Stimulated activated CD4-positive, alpha-beta T cell treated with anti-CD3 and anti-CD28 coated beads, Interleukin-15, amount 100 ng/mL, for 1 hour (primary cell): ENCODE measurements around the gene ANO1.

Source experiments
- DNase-seq, 2 donors: peaks; one replicate each; pipeline ENCODE4 v3.0.0-alpha.2; 2020; ENCODE audit warnings: low read depth in 1 of 2, low spot score in 1 of 2

The ANO1 gene

DNA sequence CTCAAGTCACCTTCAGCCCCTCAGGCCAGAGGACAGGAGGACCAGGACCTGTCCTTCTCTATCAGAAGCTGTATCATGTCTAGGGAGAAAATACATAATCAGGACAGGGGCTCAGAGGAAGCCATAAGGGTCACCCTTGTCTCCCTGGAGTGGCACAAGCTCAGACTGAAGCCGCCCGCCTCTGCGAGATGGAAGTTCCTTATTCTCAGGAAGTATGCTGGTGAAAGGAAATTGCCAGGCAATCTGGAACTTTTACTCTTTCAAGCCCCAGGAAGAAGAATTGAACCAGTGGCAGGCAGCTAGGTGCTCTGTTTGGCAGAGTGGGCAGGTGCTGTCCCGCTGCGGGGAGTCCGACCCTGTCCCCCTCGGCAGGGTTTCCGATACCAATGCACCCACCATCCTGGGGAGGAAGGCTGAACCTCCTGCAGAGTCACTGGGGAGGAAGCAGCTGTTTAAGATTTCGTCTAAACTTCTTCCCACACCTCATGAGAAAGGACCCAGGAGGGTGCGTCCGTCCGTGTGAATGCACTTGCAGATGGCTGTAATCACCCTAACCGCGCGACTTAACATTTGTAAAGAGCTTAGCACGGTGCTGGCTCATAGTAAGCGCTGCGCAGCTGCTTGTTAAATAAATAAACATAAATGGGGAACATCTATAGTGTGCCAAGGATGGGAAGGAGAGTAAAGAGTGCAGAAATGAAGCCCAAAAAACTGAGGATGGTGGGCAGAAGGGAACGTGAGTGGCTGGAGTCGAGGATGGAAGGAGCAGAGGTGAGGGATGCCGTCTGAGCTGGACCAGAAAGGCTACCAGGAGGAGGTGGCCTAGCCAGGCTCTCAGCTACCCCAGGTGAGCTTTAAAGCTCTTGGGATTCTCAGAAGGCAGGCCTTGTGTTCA, 5.0 kb upstream of the ANO1 start:
- no peak for DNase-seq

DNA sequence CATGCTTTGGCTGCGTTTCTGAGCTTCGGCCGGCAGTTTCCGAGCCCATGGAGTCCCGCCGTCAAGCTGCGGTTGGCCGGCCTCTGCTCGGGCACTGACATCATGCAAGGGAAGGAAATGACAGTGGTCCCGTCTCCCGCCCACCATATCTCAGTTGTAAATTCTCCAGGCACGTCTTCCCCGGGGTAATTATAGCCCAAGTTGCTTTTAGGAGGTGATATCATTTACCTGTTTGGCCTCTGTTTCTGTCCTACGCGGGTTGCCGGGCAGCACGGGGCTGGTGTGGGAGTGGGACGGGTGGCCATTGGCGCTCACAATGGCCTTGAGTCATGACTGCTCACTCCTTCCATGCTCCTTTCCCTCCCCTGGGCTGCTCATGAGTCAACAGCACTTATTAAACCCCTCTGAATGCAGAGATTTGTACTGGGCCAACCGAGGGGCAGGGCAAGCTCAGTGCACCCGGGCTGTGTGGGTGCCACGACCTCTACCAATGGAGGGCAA, 4.2 kb upstream of the ANO1 start:
- DNase-seq: no peak

DNA sequence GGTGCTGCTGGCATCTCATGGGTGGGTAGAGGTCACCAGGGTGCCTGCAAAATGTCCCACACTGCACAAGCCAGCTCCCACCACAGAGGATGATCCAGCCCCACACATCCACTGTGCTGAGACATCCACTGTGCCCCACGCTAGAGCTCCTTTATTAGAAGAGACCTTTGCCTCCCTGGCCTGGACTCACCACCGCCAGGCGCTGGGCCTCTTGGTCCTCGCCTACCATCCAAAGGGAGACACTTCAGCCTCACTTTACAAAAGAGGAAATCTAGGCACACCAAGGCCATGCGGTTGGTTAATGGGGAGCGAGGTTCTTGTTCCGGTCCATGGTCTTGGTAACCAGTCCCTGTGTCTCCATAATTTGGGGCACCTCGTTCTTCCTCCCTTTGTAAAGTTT, 3.4 kb upstream of the ANO1 start:
- no peak for DNase-seq

DNA sequence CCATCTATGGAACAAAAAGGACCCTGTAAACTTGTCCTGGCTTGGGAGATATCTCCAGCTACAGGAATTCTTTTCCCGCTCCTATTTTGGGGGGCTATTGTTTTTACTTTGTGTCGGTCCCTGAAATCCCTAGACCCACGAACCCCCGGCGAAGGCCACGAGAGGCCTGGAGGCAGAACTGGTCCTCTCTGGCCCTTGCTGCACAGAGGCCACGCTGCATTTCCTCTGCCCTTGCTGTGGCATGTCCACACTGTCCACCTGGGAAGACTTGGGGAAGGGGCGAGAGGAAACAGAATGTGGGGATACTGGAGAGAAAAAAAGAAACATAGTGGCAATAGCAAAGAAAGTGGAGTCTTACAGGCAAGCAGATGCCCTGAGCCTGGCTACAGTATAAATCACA, 2.3 kb upstream of the ANO1 start:
- no peak for DNase-seq

DNA sequence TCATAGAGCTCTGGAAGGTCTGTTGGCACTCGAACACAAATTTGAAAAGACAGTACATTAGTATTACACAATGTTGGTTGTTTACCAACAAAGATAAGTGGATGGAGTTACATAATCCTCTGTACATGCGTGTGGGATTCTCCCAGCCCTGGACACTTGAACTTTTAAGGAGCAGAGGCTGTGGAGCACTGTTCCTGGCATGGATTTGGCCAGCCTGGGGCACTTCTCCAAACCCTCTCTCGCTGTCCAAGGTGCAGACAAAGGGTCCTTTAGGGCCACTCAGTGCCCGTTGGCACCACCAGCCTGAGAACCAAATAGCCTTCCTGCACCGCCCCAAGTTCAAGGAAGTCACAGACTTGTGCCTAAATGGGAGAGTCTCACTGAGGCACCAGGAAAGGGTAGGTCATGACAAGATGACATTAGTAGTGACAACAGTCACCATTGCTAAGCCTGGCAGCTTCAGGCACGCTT, 1.6 kb upstream of the ANO1 start:
- no peak for DNase-seq

DNA sequence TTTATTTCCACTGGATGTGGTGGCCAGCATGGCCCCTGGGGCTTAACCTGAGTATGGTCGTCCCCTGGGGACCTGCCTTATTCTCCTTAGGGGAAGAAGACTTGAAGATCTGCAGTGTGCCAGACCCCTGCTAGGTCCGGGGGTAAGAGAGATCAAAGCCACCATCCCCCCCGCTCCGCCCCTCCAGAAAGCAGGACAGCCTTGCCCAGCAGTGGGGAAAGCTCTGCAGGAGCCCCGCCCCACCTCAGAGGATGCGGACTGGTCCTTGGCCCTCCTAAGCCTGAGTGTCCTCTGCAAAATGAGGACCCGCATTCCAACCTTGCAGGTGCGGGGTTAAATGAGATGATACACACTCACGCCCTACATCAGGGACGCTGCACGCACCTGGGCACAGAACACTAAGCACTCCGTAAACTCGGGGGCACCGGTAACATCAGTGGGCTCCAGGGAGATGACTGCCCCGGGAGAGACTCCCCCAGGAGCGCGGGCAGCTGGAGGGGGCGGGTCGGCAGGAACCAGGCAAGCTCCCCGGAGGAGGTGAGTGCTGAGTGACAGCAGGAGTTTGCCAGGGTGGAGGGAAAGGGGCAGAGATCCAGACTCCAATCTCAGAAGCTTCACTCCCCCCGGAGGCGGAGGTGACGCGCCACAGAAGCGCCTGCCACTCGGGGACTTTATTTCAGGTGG, 564 bp upstream of the ANO1 start:
- no peak for DNase-seq

DNA sequence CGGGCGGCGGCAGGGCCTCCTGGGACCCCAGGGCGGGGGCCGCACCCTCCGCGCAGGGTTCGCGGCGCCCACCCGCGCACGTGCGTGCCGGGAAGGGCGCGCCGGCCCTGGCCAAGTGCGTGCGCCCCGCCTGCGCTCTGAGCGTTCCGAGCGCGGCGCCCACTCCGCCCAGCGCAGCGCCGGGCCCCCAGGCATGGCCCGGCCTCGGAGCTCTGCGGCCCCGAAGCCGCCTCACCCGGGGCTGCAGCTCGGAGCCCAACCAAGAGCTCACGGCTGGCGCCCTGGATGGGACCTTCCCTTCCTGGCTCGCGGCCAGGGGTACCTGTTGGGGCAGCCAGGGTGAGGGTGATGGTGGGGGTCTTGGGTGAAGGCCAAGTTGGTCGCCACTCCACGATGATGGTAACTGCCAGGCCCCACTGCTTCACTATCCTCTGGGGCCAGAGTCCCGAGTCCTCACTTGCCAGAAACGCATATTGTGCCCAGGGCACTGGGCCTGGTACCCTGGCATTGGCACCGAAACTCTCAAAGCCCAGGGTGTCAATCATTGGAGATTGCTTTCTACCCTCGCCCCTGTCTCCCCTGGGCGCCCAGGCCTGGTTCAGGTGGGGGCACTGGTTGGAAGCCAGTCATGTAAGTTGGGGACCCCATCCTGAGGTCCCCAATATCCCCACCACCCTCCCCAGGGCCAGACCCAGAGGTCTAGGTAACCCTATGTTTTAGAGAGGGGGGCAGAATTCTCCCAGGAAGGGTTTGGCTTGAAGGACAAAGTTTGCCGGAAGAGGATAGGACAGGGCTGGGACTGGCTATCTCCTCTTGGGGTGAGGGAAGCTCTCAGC, 882 bp downstream of the ANO1 start:
- no peak for DNase-seq

DNA sequence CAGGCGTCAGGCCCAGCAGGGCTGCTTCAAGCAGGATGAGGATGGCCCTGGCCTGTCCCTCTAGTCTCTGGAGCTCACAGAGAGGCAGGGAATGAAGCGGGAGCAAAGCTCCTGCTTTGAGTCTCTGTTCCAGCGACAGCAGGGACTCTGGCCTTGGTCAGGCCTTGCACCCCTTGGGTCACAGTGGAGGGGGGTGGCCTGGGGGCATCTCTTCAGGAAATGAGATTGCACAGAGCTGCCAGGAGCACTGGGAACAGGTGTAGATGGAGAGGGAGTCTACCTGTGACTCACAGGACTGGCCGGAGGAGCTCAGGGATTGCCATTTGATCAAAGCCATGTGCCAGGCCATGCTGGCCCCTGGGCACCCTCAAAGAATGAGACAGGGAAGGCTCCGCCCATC, 1.6 kb downstream of the ANO1 start:
- DNase-seq: no peak

DNA sequence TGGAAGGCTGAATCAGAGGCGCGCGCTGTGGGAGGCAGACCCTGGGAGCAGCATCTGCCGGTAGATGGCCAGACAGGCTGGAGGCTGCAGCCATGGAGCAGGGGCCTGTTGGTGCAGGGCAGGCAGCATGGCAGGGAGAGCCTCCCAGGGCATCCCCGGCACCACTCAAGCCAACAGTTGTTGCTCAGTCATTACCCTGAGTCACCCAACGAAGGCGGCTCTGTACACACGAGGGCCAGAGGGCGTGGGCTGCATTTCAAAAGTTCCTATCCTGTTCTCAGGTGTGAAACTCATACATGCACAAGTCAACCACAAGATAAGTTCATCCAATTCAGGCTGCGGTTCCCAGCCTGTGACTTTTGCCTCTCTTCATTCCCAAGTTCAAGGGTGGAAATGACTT, 2.6 kb downstream of the ANO1 start:
- DNase-seq: no peak

DNA sequence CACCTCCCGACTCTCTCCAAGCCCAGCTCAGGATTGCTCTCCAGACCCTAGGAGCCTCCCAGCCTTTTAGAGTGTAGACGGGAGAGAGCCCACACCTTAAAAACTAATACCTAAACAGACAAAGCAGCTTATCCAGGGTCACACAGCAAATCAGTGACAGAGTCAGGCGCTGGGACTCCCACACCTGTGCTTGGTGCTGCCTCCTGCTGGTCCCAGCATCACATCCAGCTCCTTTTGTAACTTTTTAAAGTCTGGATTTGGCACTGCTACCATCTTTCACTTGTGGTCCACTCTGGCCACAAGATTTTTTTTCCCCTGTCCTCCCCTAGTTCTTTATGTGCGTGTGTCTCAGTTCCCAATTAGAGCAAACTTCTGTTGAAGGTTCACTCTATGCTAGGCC, 4.7 kb downstream of the ANO1 start:
- DNase-seq: no peak

DNA sequence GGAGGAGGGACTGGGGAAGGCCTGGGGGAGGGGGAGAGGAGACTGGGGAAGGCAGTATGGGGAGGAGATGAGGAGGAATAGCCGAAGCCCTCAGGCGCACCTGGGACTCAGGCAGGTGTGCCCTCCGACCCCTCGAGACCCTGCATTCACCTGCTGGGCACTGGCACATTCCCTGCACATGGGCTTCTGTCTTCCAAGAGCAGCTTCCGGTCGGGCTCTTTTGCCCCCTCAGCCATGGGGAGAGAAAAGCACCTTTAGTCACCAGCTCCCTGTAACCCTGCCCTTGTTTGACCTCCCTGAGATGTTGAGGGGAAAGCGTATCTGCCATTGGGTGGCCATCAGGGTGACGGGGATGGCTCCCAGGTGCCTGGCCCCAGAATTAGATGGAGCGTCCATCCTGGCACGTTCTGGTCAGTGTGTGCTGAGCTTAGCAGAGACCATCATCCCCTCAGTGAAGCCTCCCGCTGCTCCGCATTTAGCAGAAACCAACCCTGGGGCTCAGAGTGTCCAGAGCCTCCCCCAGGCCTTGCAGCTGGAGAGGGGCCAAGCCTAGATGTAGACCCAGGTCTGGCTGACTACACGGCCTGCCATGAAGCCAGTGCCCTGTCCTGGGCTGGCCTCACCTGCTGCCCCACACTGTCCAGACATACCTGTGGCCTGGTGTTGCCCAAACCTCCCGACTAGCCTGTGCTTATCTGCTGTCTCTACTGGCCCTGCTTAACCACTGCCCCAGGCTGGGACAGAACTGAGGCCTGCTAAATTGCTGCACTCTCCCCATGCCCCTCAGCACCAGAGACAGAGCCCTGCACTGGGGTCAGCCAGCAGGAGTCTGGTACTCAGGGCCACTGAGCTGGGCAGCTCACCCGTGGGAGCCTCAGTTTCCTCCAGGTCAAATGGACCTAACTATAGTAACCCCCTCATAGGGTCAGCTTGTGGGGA, 6.2 kb downstream of the ANO1 start:
- no peak for DNase-seq

DNA sequence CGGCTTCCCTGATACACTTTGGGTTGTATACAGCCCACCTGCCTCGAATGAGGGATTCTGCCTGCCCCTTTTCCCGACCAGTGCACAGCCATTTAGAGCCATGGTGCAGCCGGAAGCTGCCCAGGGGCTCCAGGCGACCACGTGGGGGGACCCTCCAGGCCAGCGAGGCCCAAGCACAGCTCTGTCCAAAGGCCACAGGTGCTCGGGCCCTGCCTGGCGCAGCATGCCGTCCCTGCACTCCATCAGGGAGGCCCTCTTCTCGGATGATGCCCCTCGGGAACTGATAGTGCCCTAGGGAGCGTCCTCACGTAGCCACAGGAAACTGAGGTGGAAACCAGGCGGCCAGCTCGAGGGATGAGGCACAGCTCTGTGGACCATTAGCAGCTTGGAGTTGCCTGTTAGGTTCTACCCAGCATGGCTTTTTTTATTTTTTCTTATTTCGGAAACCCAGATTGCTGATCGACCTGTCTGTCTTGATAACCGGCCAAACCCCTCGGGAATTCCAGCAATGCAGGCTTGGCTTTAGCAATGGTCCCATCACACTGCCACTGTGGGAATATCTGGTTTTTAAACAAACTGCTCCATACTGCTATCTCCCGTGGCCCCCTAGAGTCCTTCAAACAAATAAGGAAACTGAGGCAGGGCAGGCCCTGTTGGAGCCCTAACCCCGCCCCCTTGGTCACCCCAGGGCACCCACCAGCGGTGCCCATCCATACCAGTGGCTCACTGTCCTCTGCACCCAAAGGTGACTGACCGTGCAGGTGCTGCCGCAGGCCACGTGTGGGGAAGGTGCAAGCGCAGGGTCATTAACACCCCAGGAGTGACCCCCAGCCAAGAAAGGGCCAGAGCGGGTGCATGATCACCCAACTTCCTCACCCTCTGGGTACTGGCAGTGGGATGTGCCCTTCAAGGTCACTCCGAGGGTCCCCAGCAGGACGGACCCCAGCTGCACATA, 8.0 kb downstream of the ANO1 start:
- no peak for DNase-seq

DNA sequence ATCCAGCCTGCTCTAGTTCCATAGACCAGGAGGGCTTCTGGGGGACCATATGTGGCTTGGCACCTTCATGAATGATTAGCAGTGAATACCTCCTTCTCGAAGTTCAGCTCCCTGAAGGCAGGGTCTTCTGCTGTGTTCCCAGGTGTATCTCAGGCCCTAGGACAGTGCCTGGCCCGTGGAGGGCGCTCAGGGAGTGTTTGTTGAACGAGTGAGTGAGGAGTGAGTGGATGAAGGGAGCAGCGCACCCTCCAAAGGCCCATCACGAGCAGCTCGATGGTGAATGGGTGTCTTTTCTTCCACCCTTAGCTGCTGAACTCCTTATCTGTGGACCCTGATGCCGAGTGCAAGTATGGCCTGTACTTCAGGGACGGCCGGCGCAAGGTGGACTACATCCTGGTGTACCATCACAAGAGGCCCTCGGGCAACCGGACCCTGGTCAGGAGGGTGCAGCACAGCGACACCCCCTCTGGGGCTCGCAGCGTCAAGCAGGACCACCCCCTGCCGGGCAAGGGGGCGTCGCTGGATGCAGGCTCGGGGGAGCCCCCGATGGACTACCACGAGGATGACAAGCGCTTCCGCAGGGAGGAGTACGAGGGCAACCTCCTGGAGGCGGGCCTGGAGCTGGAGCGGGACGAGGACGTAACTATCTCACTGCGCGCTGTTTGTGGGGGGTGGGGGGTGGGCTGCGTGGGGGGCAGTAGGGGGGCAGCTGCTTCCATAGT, 9.5 kb downstream of the ANO1 start:
- DNase-seq: no peak

DNA sequence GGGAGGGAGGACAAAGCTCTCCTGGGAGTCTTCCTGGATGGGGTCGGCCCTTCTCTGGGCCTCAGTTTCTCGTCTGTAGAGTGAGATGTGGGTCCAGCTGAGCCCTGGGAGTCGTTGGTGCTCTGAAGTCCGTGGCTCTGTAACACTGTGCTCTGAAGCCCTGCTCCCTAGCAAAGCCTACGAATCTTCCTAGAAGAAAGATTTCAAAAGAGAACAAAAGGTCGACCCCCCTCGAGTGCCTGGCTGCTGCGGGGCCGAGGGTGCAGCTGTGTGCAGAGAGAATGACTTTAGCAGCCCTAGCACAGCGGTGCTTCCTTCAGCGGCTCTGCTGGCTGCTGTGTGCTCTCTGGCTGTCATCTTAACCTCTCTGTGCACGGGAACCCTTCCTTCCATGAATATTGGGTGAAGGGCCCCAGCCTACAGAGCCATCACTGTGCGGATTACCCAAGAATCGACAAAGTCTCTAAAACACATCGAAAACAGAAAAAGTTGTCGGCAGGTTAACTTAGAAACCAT, 10.7 kb downstream of the ANO1 start:
- no peak for DNase-seq

DNA sequence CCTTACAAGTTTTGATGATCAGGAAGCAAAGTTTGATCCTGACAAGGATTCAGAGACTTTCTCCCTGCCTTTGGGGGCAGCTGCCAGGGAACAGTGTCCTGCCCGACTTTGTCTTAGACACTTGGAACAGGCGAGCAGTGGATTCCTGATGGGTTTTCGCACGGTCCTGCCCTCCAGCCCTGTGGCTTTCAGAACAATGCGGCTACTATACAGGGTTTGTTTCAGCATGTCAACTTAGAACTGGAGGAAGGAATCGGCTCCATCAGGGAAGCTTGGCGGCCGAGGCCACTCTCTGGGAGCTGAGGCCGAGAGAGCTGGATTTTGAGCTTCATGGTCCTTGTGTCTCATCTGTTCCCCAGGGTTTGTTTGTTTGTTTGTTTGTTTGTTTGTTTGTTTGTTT, 11.5 kb downstream of the ANO1 start:
- DNase-seq: no peak

DNA sequence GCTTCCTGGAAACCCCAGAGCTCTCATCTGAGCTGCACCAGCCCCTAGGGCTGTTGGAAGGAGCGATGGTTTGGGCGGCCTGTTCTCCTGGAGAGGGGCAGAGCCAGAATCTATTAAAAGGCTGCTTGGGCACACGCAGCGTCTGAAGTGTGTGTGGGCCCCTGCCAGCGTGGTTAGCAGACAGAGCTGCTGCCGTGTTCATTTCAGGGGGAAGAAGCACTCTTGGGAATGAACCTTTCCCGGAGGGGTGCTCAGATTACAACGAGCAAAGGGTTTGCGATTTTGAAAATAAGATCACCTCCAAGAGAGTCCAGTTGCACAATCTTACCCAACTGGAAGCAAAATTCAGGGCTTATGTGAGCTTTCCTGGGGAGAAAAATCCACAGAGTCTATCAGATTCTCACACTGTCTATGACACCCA, 12.9 kb downstream of the ANO1 start:
- DNase-seq: no peak

DNA sequence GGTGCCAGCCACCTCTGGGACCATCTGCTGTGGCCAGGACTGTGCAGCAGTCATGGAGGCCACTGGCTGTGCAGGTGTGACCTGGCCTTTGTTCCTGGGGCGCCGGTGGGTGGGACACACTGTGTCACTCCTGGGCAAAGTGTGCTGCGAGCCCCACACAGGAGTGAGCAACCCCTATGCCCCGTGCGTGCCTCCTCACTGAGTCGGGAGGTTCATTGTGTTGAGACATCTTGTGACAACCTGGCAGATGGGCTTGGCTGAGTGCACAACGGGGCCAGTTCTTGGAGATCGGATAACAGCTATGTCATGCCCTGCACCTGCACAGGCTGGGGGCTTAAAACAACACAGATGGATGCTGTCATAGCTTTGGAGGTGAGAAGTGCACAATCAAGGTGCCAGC, 13.5 kb downstream of the ANO1 start:
- DNase-seq: no peak

DNA sequence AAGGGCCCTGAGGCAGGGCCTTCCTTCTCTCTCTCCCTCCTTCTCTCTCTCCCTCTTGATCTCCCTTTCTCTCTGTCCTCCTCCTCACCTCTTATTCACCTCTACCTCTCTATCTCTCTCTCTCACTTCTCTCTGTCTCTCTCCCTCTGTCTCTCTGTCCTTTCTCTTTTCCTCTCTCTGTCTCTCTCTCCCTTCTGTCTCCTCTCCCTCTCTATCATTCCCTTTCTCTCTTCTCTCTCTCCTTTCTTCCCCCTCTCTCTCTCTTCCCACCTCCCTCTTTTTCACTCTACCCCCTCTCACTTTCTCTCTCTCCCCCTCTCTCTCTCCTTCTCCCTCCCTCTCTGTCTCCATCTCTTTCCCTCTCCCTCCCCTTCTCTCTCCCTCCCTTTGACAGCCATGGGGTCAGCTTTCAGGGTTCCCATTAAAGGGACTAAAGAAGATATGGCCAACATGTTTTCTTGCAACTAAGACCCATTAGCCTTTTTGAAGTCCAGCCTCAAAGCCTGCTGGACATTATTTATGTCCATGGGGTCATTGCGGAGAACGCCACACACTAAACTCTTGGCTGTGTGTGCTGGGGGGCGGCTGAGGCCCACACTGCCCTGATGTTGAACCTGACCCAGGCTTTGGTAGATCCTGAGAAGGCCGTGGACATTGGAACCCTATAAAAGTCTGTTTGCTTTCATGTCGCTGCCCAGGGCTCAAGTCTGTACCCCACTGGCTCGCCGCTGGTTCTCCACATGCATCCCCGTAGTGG, 15.0 kb downstream of the ANO1 start:
- no peak for DNase-seq
